Psoas muscle (tissue), 8 donors: ENCODE measurements around the gene RHOBTB1. TPM values are rescaled to one million over a fixed set of nuclear protein-coding genes. Genes with fewer than 3 reads are reported as not detected.

Experiments
- ATAC-seq, 4 donors: fragments of 200-7000 bp; cut with Tn5 transposase; one replicate each; pipeline ENCODE4 v1.9.1; 2020; ENCODE audit warnings: moderate library complexity in 3 of 4, mild to moderate bottlenecking in 2 of 4
- DNase-seq, 2 donors: peaks; one replicate each; pipeline ENCODE4 v3.0.0-alpha.2; 2020
- H3K27ac ChIP-seq: fragments of 200-600 bp; one replicate; pipeline ENCODE4 v1.8.0; 2022
- H3K27me3 ChIP-seq, 3 donors: fragments of 200-600 bp in 1 of 3; one replicate each; pipeline versions ENCODE4 v1.6.1 to v1.8.0; 2013 to 2022; ENCODE audit warnings: low read length in 2 of 3, mild to moderate bottlenecking in 2 of 3, moderate library complexity in 1 of 3; ENCODE audit not compliant: insufficient read depth in 3 of 3
- H3K36me3 ChIP-seq, 2 donors: fragments of 200-600 bp in 1 of 2; one replicate each; pipeline versions ENCODE4 v1.6.1 to v1.8.0; 2013 to 2022; ENCODE audit warnings: low read depth in 1 of 2, mild to moderate bottlenecking in 1 of 2, moderate library complexity in 1 of 2; ENCODE audit not compliant: insufficient read depth in 1 of 2
- H3K4me1 ChIP-seq: fragments of 200-600 bp; one replicate; pipeline ENCODE4 v1.8.0; 2022
- H3K4me3 ChIP-seq: fragments of 200-600 bp; one replicate; pipeline ENCODE4 v1.8.0; 2022; ENCODE audit warnings: mild to moderate bottlenecking
- H3K9me3 ChIP-seq: fragments of 200-600 bp; one replicate; pipeline ENCODE4 v1.8.0; 2022
- CTCF ChIP-seq: fragments of 200-600 bp; IDR thresholded peaks from one replicate; pipeline ENCODE4 v1.8.0; 2022; ENCODE audit warnings: antibody characterized with exemption
- WGBS, 3 donors: extraction: QIAGEN DNeasy Blood & Tissue Kit; methylation state at CpG; one replicate each; pipeline versions ENCODE4 v1.1.6 to v1.1.7; 2013; 5-methylcytosine and 5-hydroxymethylcytosine counted together
- intact Hi-C, 2 donors: fragments of 100-400 bp; cut with DNase I; formaldehyde crosslinking; loops; one replicate each; pipeline versions ENCODE4 v1.11.0 to v1.14.2; 2022
- polyA plus RNA-seq, 3 donors: library from polyadenylated mRNA; stranded (reverse); fragments of 200-250 nt; gene quantifications; one replicate each; pipeline ENCODE4 v1.2.3, GENCODE V29; 2013
- total RNA-seq, 4 donors: library from RNA; stranded (reverse); fragmentation: NEBNext Ultra II Directional in 2 of 4; extraction: Animal tissue kit (Norgen Biotek cat#: 25700) in 2 of 4; gene quantifications; one replicate each; pipeline versions ENCODE4 v1.2.1 to v1.2.4, GENCODE V29; 2021 to 2023
- donor health status: healthy with polysubstance abuse.
- donor health status: DM: no; HTN: no; CAD: no; lungs with moderate emphysema.
- donor health status: Bipolar disorder and iron deficiency.
- donor health status: healthy.
- donor health status: DM: yes; HTN: yes; CAD: no.
- donor health status: DM: no; HTN: no; CAD: no.
- donor health status: DM: no; HTN: no; CAD: no.
- donor health status: DM: yes; HTN: yes; CAD: no.

The RHOBTB1 gene
- total and polyA plus RNA-seq, 7 donors = 1.8 to 47.4 (median 23.6) TPM

GRCh38 chr10:60920479-60920878, 23.5 kb downstream of the RHOBTB1 start:
- Histone ChIP-seq H3K4me1 (peaks cover 68% of the 10 kb centered on the region), H3K4me3 (no peak overlapping the region), H3K9me3 (peaks cover 7% of the 10 kb centered on the region), H3K27ac (peak overlapping the region; percentile 47), H3K27me3 (no peaks in the 10 kb centered on the region), H3K36me3 (no peaks in the 10 kb centered on the region)
- no peak for ATAC-seq
- intact Hi-C loops = no loop called here
- TF ChIP-seq CTCF = no peak
- DNase-seq = no peak
- WGBS, 3 donors = 92 to 98% (median 92%) methylated on average over 4 of the region's 4 CpGs

GRCh38 chr10:60919551-60919950, 24.4 kb downstream of the RHOBTB1 start:
- no peak for DNase-seq
- WGBS, 3 donors = 86 to 96% (median 86%) methylated on average over 2 of the region's 2 CpGs
- H3K4me3 ChIP-seq = no peak overlapping the region
- TF ChIP-seq CTCF = no peak
- H3K36me3 ChIP-seq = no peaks in the 10 kb centered on the region
- H3K27me3 ChIP-seq = no peaks in the 10 kb centered on the region
- no peak for ATAC-seq
- intact Hi-C loops = no loop called here
- H3K4me1 ChIP-seq = peaks cover 73% of the 10 kb centered on the region
- peak overlapping the region; percentile 47 for H3K27ac ChIP-seq
- peaks cover 7% of the 10 kb centered on the region for H3K9me3 ChIP-seq

- WGBS, 3 donors = 94 to 99% (median 95%) methylated on average over 4 of the region's 4 CpGs
- Histone ChIP-seq H3K36me3 (no peaks in the 10 kb centered on the region), H3K27me3 (no peaks in the 10 kb centered on the region), H3K9me3 (peaks cover 7% of the 10 kb centered on the region), H3K27ac (peak overlapping the region; percentile 95), H3K4me3 (no peak overlapping the region), H3K4me1 (peaks cover 75% of the 10 kb centered on the region)
- DNase-seq (no peak), ATAC-seq (no peak)
- no peak for TF ChIP-seq CTCF
- intact Hi-C loops = no loop called here
Measured at GRCh38 chr10:60917331-60918280, 26.4 kb downstream of the RHOBTB1 start.

GRCh38 chr10:60916025-60916424, 28.0 kb downstream of the RHOBTB1 start:
- H3K4me3 ChIP-seq = no peak overlapping the region
- intact Hi-C loops = no loop called here
- H3K9me3 ChIP-seq = peaks cover 7% of the 10 kb centered on the region
- no peak for DNase-seq
- H3K36me3 ChIP-seq = peaks cover 0 to 3% of the 10 kb centered on the region in 2 donors
- TF ChIP-seq CTCF = peak; percentile 10
- ATAC-seq = no peak
- 69 to 79% (median 72%) methylated on average over 4 of the region's 4 CpGs for WGBS, 3 donors
- H3K27ac ChIP-seq = peak overlapping the region; percentile 95
- peaks cover 79% of the 10 kb centered on the region for H3K4me1 ChIP-seq
- no peaks in the 10 kb centered on the region for H3K27me3 ChIP-seq
